GM12874 (cell line): ENCODE results near the gene CAV3.

Experiments used
- CTCF ChIP-seq: IDR thresholded peaks from 2 replicates; pipeline ENCODE4 v1.5.1; 2011; ENCODE audit warnings: low read depth, mild to moderate bottlenecking, control low read depth, low read length, moderate library complexity; ENCODE audit not compliant: insufficient read depth

The CAV3 gene

GRCh38 chr3:8739757-8740504 lies 6.3 kb downstream of the CAV3 start:
- no peak for TF ChIP-seq CTCF

- TF ChIP-seq CTCF = no peak
Measured at GRCh38 chr3:8741581-8742261, 8.1 kb downstream of the CAV3 start.

- TF ChIP-seq CTCF = no peak
Measured at GRCh38 chr3:8743021-8743601, 9.5 kb downstream of the CAV3 start.

GRCh38 chr3:8743911-8744310 lies 10.3 kb downstream of the CAV3 start:
- TF ChIP-seq CTCF = no peak

GRCh38 chr3:8745619-8746370 lies 12.2 kb downstream of the CAV3 start:
- TF ChIP-seq CTCF = no peak

- TF ChIP-seq CTCF = no peak
Measured at GRCh38 chr3:8746780-8747345, 13.3 kb downstream of the CAV3 start.

- no peak for TF ChIP-seq CTCF
Measured at GRCh38 chr3:8749316-8749715, 15.7 kb downstream of the CAV3 start.
